AG08396 (cell line): Measurements from ENCODE around the gene KTN1.

Source experiments
- DNase-seq: peaks from one replicate; pipeline ENCODE4 v3.0.0; 2012; ENCODE audit warnings: low spot score, mixed read lengths

KTN1 gene

GRCh38 chr14:55579724-55580469, at the start of gene KTN1:
TSS of gene KTN1 (plus strand) at chr14:55580207. CDS start at chr14:55612049, 31,842 bp downstream.
- peak; percentile 93 for DNase-seq

GRCh38 chr14:55530464-55530863, 49.5 kb upstream of the KTN1 start:
- no peak for DNase-seq

GRCh38 chr14:55532645-55533344, 47.2 kb upstream of the KTN1 start:
- DNase-seq, result no peak

GRCh38 chr14:55533960-55534359, 46.0 kb upstream of the KTN1 start:
- DNase-seq, result no peak

GRCh38 chr14:55535516-55536203, 44.3 kb upstream of the KTN1 start:
- no peak for DNase-seq

GRCh38 chr14:55536204-55536708, 43.8 kb upstream of the KTN1 start:
- no peak for DNase-seq

GRCh38 chr14:55537782-55538181, 42.2 kb upstream of the KTN1 start:
- no peak for DNase-seq

GRCh38 chr14:55539975-55540374, 40.0 kb upstream of the KTN1 start:
- DNase-seq, result no peak

GRCh38 chr14:55540847-55541773, 38.9 kb upstream of the KTN1 start:
- DNase-seq, result no peak

GRCh38 chr14:55545779-55546178, 34.2 kb upstream of the KTN1 start:
- no peak for DNase-seq

- no peak for DNase-seq
Observed at GRCh38 chr14:55546212-55546874, 33.7 kb upstream of the KTN1 start.

GRCh38 chr14:55547650-55548315, 32.2 kb upstream of the KTN1 start:
- DNase-seq, result no peak

- DNase-seq, result no peak
Observed at GRCh38 chr14:55553791-55554190, 26.2 kb upstream of the KTN1 start.

- peak; percentile 75 for DNase-seq
Observed at GRCh38 chr14:55556929-55557623, 22.9 kb upstream of the KTN1 start.

- no peak for DNase-seq
Observed at GRCh38 chr14:55562135-55562534, 17.9 kb upstream of the KTN1 start.

- no peak for DNase-seq
Observed at GRCh38 chr14:55568618-55569017, 11.4 kb upstream of the KTN1 start.

- DNase-seq, result no peak
Observed at GRCh38 chr14:55571125-55571889, 8.7 kb upstream of the KTN1 start.

GRCh38 chr14:55572578-55572977, 7.4 kb upstream of the KTN1 start:
- no peak for DNase-seq

GRCh38 chr14:55574988-55575387, 5.0 kb upstream of the KTN1 start:
- no peak for DNase-seq
